GM06990 (cell line): ENCODE measurements around the gene NLRC5.
"Not testable (repeated sequence)": the region's sequence is repeated elsewhere in the genome, so short reads cannot be mapped to it uniquely, and the experiment has no call there.

Source experiments
- DNase-seq: peaks from one replicate; pipeline ENCODE4 v3.0.0-alpha.2; 2011; ENCODE audit not compliant: insufficient read length; ENCODE audit errors: extremely low read depth
- H3K27me3 ChIP-seq: replicated peaks from 2 replicates; pipeline ENCODE4 v1.6.0; 2011; ENCODE audit warnings: low read length; ENCODE audit not compliant: control insufficient read depth, insufficient read depth
- H3K36me3 ChIP-seq: 2 replicates; pipeline ENCODE4 v1.5.1; 2011; ENCODE audit warnings: low read length; ENCODE audit not compliant: control insufficient read depth, insufficient read depth
- H3K4me3 ChIP-seq: replicated peaks from 2 replicates; pipeline ENCODE4 v1.5.1; 2011; ENCODE audit warnings: low read depth, mild to moderate bottlenecking, control low read depth, low read length
- CTCF ChIP-seq: IDR thresholded peaks from 2 replicates; pipeline ENCODE4 v1.5.1; 2011; ENCODE audit warnings: low read length, control low read depth, mild to moderate bottlenecking, inconsistent platforms; ENCODE audit not compliant: insufficient read depth, poor library complexity, severe bottlenecking

Gene NLRC5

GRCh38 chr16:57105184-57105583 is 115.8 kb downstream of the NLRC5 start:
- no peak overlapping the region for H3K4me3 ChIP-seq
- no peak for TF ChIP-seq CTCF
- no peak for DNase-seq
- no peaks in the 10 kb centered on the region for H3K36me3 ChIP-seq
- H3K27me3 ChIP-seq, result no peaks in the 10 kb centered on the region

GRCh38 chr16:57106767-57107166 is 117.4 kb downstream of the NLRC5 start:
- no peaks in the 10 kb centered on the region for H3K36me3 ChIP-seq
- DNase-seq, result no peak
- no peak for TF ChIP-seq CTCF
- no peaks in the 10 kb centered on the region for H3K27me3 ChIP-seq
- no peak overlapping the region for H3K4me3 ChIP-seq

GRCh38 chr16:57107321-57107922 is 118.1 kb downstream of the NLRC5 start:
- TF ChIP-seq CTCF, result no peak
- H3K4me3 ChIP-seq, result no peak overlapping the region
- no peaks in the 10 kb centered on the region for H3K27me3 ChIP-seq
- no peaks in the 10 kb centered on the region for H3K36me3 ChIP-seq
- DNase-seq, result no peak

- TF ChIP-seq CTCF, result no peak
Observed at GRCh38 chr16:57108432-57108831, 119.1 kb downstream of the NLRC5 start.

GRCh38 chr16:57109259-57110105 is 120.1 kb downstream of the NLRC5 start:
- not testable (repeated sequence) for H3K36me3 ChIP-seq, H3K4me3 ChIP-seq, DNase-seq, H3K27me3 ChIP-seq

More at GRCh38 chr16:57108432-57108831, 119.1 kb downstream of the NLRC5 start:
- DNase-seq, result no peak
- no peaks in the 10 kb centered on the region for H3K27me3 ChIP-seq
- no peaks in the 10 kb centered on the region for H3K36me3 ChIP-seq
- no peak overlapping the region for H3K4me3 ChIP-seq

- DNase-seq, result no peak
- H3K36me3 ChIP-seq, result no peaks in the 10 kb centered on the region
- TF ChIP-seq CTCF, result no peak
Observed at GRCh38 chr16:57110937-57111336, 121.6 kb downstream of the NLRC5 start.

More at GRCh38 chr16:57110937-57111336, 121.6 kb downstream of the NLRC5 start:
- Histone ChIP-seq H3K4me3 (no peak overlapping the region), H3K27me3 (no peaks in the 10 kb centered on the region)
